ENCODE data around the gene ITPRID1. TPM values are rescaled to one million over a fixed set of nuclear protein-coding genes. Genes with fewer than 3 reads are reported as not detected.
"Not testable (repeated sequence)": the region's sequence is repeated elsewhere in the genome, so short reads cannot be mapped to it uniquely, and the experiment has no call there.

ITPRID1 gene
- not detected for total RNA-seq

DNA sequence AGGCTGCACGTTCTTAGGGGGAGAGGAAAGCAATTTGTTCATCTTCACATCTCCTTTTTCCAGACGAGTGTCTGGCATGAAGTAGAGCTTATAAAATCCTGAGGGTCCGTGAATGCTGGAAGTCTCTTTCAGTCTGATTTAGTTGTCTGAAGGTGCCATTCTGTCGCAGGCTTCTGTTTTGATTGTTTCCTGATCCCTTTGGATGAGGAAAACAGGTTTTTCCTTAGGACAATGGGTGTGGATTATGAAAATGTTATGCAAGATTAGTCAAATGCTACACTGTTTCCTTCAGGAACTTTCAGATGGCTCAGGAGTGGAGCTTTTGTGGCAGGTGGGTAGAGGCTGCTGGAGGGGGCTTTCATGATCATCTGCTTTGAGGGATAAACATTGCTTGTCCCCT, at the start of gene ITPRID1:
Gene ITPRID1 (plus strand): TSS at position 301 of the 400 bp plus-strand sequence. CDS start 38,935 bp downstream, outside the sequence.
- H3K4me1 ChIP-seq = no peaks in the 10 kb centered on the region
- H3K27me3 ChIP-seq = no peaks in the 10 kb centered on the region
- H3K9me3 ChIP-seq = no peaks in the 10 kb centered on the region
- H3K36me3 ChIP-seq = no peaks in the 10 kb centered on the region
- H3K4me3 ChIP-seq = no peak within 1 kb of the TSS
- TF ChIP-seq POLR2A (IDR thresholded peaks at IDR 0.05) = no peak
- TF ChIP-seq POLR2AphosphoS5 (IDR thresholded peaks at IDR 0.05; ENCODE audit: insufficient read depth in 1 of 2, low read depth in 1 of 2) = no peak
- TF ChIP-seq, protein P1, sequence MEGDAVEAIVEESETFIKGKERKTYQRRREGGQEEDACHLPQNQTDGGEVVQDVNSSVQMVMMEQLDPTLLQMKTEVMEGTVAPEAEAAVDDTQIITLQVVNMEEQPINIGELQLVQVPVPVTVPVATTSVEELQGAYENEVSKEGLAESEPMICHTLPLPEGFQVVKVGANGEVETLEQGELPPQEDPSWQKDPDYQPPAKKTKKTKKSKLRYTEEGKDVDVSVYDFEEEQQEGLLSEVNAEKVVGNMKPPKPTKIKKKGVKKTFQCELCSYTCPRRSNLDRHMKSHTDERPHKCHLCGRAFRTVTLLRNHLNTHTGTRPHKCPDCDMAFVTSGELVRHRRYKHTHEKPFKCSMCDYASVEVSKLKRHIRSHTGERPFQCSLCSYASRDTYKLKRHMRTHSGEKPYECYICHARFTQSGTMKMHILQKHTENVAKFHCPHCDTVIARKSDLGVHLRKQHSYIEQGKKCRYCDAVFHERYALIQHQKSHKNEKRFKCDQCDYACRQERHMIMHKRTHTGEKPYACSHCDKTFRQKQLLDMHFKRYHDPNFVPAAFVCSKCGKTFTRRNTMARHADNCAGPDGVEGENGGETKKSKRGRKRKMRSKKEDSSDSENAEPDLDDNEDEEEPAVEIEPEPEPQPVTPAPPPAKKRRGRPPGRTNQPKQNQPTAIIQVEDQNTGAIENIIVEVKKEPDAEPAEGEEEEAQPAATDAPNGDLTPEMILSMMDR (IDR thresholded peaks at IDR 0.05) = no peak
- intact Hi-C loops (cut with DNase I) = no loop called here
- no peak for DNase-seq (ENCODE audit: extremely low spot score in 2 of 2)
- H3K27ac ChIP-seq = no peak within 1 kb of the TSS

DNA sequence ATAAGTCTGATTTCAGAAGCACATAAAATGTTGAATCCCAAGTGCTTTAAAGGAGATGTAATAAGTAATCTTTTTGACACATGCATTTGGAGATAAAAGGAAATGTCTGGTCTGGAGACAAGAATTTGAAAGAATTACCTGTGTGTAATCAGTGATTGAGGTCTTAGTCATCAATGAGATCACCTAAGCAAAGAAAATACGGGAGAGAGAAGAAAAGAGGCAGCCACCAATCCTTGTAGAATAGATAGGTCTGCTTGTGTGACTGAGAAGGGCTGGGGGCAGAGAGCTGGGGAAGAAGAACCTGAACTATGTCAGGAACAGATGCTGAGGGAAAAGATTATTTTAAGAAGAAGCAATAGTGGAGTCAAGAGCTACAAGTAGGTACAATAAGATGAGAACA, 49.3 kb upstream of the ITPRID1 start:
- DNase-seq (ENCODE audit: extremely low spot score in 2 of 2) = no peak
- no peaks in the 10 kb centered on the region for H3K9me3 ChIP-seq
- intact Hi-C loops (cut with DNase I) = no loop called here

DNA sequence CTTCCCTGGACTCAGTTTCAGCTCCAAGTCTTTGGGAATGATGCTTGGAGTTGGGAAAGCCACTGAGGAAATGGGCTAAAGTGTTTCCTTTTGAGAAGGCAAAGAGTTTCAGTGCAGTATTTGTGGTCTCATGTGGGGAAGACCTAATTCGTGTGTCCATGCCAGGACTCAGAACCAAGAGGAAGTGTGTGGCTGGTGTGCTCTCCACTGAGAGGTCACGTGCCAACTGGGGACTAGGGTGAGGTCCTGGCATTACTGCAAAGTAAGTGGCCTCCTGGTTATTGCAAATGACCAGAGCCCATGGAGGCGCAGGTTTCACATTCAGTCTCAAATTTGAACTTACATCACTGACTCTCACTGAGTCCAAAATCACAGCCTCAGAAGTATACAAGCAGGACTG, 48.6 kb upstream of the ITPRID1 start:
- no peaks in the 10 kb centered on the region for H3K9me3 ChIP-seq
- H3K27ac ChIP-seq = no peak overlapping the region
- no peaks in the 10 kb centered on the region for H3K27me3 ChIP-seq
- DNase-seq (ENCODE audit: extremely low spot score in 2 of 2) = no peak
- H3K4me1 ChIP-seq = no peaks in the 10 kb centered on the region
- H3K4me3 ChIP-seq = no peak overlapping the region
- no peak for TF ChIP-seq POLR2AphosphoS5 (IDR thresholded peaks at IDR 0.05; ENCODE audit: insufficient read depth in 1 of 2, low read depth in 1 of 2)
- TF ChIP-seq, protein P1 (IDR thresholded peaks at IDR 0.05) = no peak
- no peak for TF ChIP-seq POLR2A (IDR thresholded peaks at IDR 0.05)
- H3K36me3 ChIP-seq = no peaks in the 10 kb centered on the region
- intact Hi-C loops (cut with DNase I) = no loop called here

More for the DNA sequence above, 49.3 kb upstream of the ITPRID1 start:
- Histone ChIP-seq H3K36me3 (no peaks in the 10 kb centered on the region), H3K27ac (no peak overlapping the region), H3K4me1 (no peaks in the 10 kb centered on the region), H3K27me3 (no peaks in the 10 kb centered on the region), H3K4me3 (no peak overlapping the region)
- TF ChIP-seq, protein P1 (IDR thresholded peaks at IDR 0.05) = no peak
- TF ChIP-seq POLR2A (IDR thresholded peaks at IDR 0.05) (no peak), POLR2AphosphoS5 (IDR thresholded peaks at IDR 0.05; ENCODE audit: insufficient read depth in 1 of 2, low read depth in 1 of 2) (no peak)

DNA sequence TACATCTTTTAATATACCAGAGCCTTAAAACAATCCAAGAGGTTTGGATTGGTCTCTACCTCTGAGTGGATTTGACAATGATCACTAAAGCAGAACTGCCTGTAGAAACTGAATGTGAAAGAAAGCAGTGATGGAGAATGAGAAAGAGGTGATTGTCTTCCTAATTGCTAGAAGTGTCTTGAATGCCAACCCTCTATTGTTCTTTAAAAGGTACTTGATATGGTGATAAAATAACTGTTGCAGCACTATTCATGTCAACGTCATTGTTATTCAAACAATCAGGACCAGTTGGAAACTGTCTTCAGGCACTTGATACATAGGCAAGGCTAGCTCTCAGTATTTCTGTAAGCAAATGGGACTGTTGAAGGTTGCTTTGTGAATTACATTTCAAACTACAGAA, 47.9 kb upstream of the ITPRID1 start:
- intact Hi-C loops (cut with DNase I) = no loop called here
- no peak for DNase-seq (ENCODE audit: extremely low spot score in 2 of 2)
- no peak overlapping the region for H3K4me3 ChIP-seq
- H3K27ac ChIP-seq = no peak overlapping the region
- H3K27me3 ChIP-seq = no peaks in the 10 kb centered on the region
- TF ChIP-seq POLR2A (IDR thresholded peaks at IDR 0.05) = no peak
- TF ChIP-seq POLR2AphosphoS5 (IDR thresholded peaks at IDR 0.05; ENCODE audit: insufficient read depth in 1 of 2, low read depth in 1 of 2) = no peak
- H3K36me3 ChIP-seq = no peaks in the 10 kb centered on the region
- H3K9me3 ChIP-seq = no peaks in the 10 kb centered on the region
- H3K4me1 ChIP-seq = no peaks in the 10 kb centered on the region

DNA sequence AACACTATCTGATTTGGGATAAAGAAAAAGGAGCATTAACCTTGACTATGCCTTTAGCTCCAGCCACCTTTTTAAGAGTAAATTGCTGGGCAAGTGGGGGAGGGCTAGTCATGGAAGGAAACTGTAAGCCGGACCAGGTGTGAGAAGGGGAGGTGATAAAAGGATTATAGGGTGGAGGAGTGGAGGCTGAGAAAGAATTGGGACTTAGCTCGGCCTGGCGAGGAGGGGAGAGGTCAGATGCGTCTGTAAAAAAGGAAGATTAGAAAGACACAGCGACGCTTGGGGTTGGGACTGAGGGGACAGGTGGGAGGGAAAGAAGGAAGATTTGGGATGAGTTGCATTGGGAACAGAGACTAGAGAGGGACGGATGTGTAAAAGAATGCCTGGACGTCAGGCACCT, 43.0 kb upstream of the ITPRID1 start:
- H3K4me3 ChIP-seq; H3K36me3 ChIP-seq; H3K9me3 ChIP-seq; H3K27ac ChIP-seq; H3K4me1 ChIP-seq; intact Hi-C loops (cut with DNase I); H3K27me3 ChIP-seq; DNase-seq (ENCODE audit: extremely low spot score in 2 of 2): not testable (repeated sequence)

DNA sequence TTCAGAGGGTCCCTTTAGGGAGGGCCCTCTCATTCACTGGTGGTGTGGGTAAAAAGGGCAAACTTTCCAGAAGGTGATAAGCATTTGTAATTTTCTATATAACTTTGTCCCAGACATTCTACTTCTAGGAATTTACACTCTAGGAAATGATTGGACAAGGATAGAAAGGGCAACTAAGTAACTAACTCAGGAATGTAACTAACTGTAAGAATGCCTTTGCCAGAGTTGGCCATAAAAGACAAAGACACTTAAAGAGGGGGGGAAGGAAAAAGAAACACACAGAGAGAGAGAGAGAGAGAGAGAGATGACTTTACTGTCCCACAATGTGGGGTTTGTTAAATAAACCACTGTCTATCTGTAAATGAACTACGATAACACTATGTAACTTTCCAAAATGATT, 38.5 kb upstream of the ITPRID1 start:
- TF ChIP-seq POLR2AphosphoS5 (IDR thresholded peaks at IDR 0.05; ENCODE audit: insufficient read depth in 1 of 2, low read depth in 1 of 2) (no peak), POLR2A (IDR thresholded peaks at IDR 0.05) (no peak)
- TF ChIP-seq, protein P1 (IDR thresholded peaks at IDR 0.05) = no peak
- H3K36me3 ChIP-seq = no peaks in the 10 kb centered on the region
- intact Hi-C loops (cut with DNase I) = no loop called here
- no peaks in the 10 kb centered on the region for H3K4me1 ChIP-seq
- no peak overlapping the region for H3K4me3 ChIP-seq
- H3K27me3 ChIP-seq = no peaks in the 10 kb centered on the region
- no peaks in the 10 kb centered on the region for H3K9me3 ChIP-seq
- DNase-seq (ENCODE audit: extremely low spot score in 2 of 2) = no peak
- no peak overlapping the region for H3K27ac ChIP-seq

Data from vagina (tissue), 2 donors.